DMS79 (cell line): ENCODE measurements around the gene ANKRD45.
"Not testable (repeated sequence)": the region's sequence is repeated elsewhere in the genome, so short reads cannot be mapped to it uniquely, and the experiment has no call there.

ENCODE experiments used
- DNase-seq: peaks from one replicate; lab custom pipeline; 2025; lab: John Stamatoyannopoulos, UW

Gene ANKRD45

DNA sequence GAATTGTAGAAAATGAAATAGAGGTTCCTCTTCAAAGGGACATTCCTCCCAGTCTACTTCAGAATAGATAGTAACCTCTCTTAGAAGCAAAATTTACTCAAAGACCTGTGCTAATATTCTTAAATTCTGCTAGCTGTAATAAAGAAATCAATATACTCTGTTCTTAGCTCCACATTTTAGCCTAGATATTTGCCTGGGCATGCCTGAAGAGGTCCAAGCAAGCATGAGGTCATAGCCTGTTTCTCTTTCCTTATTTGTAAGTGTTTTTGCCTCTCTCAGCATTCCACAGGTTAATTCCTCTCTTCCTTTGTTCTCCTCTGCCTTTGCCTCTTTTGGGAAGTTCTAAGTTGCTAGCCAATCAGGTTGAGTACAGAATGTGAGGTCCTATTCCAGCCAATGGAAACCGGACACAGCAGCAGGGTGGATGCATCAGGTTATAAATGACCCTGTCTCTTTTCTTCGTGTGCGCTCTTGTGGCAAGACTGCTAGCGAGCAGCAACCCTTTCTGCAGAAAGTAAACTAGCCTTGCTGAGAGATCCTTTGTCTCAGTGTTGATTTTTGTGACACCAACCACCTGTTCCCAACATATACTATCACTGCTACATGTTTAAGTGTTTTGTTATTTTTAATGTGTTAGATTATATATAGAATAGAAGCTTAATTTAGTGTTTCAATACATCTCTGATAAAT lies 27.1 kb downstream of the ANKRD45 start:
- not testable (repeated sequence) for DNase-seq

DNA sequence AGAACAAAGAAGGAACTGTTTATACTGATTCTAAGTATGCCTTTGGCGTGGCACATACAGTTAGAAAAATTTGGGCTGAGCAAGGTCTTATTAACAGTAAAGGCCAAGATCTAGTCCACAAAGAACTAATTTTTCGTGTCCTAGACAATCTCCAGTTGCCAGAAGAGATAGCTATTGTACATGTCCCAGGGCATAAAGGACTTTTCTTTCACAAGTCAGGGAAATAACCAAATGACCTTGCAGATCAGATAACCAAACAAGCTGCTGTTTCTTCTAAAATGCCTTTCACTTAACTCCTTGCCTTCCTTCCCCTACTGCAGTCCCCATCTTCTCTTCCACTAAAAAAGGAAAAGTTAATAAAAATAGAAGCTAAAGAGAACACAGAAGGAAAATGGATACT lies 30.5 kb downstream of the ANKRD45 start:
- no peak for DNase-seq

DNA sequence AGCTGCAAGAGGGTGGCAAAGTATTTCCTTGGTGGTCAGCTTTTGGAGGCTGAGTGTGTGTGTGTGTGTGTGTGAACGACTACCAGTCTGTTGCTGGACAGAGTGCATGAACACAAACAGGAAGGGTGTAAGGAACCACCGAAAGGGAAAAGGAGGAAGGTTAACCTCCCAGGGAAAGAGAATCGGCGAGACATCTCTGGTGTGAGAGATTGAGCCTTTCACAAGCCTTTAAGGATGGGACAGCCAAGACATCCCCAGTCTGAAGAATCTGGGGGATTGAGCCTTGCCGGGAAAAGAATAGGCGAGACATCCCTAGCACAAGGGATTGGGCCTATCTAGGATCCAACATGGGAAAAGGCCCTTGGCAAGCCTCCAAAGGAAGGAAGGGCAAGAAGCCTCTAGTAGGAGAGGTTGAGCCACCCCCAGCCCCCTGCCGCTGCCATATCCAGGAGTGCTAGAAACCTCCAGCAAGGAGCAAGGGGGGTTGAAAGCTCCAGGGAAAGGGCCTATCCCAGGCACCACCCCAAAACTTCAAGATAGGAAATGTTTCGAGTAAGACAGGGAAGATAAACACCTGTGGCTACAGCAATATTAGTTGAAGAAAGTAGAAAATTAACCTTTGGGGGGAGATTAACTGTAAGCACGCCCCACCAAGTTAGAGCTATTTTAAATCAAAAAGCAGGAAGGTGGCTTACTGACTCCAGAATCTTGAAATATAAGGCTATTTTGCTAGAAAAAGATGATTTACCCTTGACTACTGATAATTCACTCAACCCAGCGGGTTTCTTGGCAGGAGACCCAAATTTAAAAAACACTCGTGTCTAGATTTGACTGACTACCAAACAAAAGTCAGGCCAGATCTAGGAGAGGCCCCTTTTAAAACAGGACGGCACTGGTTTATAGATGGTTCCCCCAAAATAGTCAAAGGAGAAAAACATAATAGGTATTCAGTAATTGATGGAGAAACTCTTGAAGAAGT lies 31.3 kb downstream of the ANKRD45 start:
- DNase-seq: no peak

DNA sequence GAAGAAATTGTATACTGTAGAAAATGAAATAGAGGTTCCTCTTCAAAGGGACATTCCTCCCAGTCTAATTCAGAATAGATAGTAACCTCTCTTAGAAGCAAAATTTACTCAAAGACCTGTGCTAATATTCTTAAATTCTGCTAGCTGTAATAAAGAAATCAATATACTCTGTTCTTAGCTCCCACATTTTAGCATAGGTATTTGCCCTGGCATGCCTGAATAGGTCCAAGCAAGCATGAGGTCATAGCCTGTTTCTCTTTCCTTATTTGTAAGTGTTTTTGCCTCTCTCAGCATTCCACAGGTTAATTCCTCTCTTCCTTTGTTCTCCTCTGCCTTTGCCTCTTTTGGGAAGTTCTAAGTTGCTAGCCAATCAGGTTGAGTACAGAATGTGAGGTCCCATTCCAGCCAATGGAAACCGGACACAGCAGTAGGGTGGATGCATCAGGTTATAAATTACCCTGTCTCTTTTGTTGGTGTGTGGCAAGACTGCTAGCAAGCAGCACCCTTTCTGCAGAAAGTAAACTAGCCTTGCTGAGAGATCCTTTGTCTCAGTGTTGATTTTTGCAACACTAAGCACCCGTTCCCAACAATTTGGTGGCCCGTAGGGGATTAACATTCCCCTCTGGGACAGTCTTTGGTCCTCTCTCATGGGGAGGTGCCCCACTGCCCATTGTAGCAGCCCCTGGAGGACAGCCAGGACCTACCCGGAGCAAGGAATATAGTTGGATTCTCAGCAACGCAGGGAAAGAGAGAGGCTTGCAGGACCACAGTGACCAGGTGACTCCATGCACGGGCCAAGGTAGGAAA lies 32.2 kb downstream of the ANKRD45 start:
- not testable (repeated sequence) for DNase-seq

DNA sequence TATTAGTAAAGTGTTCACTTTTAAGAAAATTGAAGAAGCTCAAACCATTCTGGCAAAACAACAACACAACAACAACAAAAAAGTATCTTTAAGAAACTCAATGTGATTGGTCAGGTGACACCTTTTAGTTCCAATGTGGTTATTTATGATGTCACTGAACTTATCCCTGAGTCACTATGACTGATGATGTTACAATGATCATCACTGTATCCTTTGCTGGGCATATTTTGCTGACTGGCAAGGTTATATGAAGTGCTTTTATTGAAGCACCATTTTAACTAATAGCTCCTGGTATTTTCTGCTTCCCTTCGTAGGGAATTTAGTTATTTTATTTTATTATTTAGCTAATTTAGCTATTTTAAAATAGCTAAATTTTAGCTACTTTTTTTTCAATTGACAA lies 34.5 kb downstream of the ANKRD45 start, which contains the start of gene TEX50:
TSS of gene TEX50 (plus strand) at position 223 of the 400 bp plus-strand sequence. CDS start 184 bp downstream, outside the sequence.
- DNase-seq: no peak

DNA sequence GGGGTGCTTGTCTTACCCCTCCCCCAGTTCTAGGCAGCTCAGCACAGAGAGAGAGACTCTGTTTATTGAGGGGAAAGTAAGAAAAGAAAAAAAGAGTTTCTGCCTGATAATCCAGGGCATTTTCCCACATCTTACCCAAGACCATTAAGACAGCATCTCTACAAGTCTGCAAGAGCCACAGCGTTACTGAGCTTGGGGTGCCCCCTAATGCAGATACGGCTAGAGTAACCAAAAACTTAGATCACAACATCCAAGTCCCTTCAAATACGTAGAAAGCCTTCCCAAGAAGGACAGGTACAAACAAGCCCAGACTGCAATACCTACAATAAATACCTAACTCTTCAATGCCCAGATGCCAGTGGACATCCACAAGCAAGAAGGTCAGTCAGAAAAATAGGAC lies 40.8 kb downstream of the ANKRD45 start:
- DNase-seq: no peak

DNA sequence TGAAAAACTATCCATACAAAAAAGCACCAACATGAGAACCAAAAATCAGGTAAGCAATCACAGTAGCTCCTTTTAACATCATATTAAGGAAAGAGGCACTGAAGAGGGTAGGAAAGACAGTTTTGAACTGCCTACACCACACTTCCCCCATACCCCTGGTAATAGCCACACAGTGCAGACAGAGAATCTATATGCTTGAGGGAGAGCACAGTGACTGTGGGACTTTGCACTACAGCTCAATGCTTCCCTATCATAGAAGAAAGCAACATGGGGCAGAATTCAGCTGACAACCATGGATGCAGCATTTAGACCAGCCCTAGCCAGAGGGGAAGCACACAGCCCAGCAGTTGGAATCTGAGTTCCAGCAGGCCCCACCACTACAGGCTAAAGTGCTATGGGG lies 42.4 kb downstream of the ANKRD45 start:
- no peak for DNase-seq

DNA sequence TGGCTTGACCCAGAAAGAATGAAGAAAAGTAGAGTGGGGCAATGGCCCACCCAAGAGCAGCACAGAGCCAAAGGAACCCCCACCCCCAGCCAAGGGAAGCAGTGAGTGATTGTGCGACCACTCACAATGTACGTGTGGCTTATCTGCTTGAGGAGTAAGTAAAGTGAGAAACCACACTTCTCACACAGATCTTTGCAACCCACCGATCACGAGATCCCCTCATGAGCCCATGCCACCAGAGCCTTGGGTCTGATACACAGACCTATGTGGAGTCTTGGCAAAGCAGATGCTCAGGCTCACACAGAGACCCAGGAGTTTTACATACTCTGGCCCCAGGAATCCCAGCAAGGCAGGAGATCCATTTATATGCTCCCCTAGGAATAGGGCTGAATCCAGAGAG lies 52.8 kb downstream of the ANKRD45 start:
- no peak for DNase-seq

DNA sequence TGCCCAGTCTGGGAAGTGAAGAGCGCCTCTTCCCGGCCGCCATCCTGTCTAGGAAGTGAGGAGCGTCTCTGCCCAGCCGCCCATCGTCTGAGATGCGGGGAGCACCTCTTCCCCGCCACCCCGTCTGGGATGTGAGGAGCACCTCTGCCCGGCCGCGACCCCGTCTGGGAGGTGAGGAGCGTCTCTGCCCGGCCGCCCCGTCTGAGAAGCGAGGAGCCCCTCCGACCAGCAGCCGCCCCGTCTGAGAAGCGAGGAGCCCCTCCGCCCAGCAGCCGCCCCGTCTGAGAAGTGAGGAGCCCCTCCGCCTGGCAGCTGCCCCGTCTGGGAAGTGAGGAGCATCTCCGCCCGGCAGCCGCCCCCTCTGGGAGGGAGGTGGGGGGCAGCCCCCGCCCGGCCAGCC lies 56.6 kb downstream of the ANKRD45 start:
- DNase-seq: not testable (repeated sequence)

DNA sequence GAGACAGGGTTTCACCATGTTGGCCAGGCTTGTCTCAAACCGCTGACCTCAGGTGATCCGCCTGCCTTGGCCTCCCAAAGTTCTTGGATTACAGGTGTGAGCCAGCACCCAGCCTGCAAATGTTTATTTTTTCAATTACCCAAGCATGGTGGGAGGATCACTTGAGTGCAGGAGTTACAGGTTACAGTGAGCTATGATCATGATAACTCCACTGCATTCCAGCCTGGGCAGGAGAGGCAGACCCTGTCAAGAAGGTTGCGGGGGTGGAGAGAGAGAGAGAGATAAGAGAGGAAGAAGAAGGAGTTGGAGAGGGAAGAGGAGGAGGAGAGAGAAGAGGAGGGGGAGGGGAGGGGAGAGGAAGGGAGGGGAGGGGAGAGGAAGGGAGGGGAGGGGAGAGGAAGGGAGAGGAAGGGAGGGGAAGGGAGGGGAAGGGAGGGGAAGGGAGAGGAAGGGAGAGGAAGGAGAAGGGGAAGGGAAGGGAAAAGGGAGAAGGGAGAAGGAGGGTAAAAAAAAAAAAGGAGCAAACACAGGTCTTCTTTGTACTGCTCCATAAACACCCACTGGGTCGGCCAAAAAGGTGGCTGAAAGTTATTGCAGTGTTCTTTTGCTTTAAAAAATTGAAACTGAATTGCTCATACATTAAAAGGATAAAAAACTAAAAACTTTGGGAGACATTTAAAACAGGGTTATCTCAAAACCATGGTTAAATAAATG lies 61.0 kb downstream of the ANKRD45 start:
- no peak for DNase-seq

DNA sequence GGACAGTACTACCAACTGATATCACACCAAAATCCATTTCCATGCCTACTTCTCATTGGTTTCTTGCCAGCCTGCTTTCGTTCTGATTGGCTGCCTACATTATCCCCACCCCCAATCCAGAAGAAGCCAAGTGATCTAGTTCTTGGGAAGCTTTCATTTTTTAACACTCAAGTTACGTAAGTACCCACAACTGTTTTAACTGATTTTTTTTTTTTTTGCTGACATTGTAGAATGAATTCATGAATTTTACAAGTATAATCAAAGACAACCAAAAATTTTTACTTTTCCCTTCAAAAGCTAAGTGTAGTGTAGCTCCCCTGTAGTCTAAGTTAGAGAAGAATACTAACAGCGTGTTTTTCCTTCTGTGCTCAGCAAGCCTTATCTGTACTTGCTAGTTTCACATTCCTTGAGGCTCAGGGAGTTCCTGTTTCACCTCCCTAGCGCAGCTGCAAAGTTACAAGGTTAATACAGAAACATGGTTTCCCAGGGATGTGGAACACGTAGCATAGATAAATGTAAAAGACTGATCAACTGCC lies 66.5 kb downstream of the ANKRD45 start, which contains the start of gene SLC9C2:
TSS of gene SLC9C2 (minus strand) at position 17 of the 536 bp plus-strand sequence. CDS start 1,296 bp downstream, outside the sequence.
- no peak for DNase-seq

DNA sequence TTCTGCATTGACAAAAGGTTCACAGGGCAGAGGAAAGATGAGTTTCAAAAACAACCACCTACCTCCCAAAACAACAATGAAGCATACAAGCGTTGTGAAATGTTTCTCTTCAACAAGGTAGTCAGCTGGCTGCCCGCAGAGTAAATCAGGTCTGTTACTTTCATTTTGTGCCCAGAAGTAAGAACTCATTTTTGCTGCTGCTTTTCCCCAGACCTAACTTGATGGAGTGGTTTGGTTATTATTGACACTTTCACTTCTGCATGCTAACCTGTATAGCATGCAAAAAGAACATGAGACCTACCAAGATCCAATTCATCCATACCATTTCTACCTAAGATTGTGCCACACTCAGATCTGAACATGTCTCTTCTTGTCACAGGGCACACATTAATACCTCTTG lies 68.1 kb downstream of the ANKRD45 start:
- no peak for DNase-seq

DNA sequence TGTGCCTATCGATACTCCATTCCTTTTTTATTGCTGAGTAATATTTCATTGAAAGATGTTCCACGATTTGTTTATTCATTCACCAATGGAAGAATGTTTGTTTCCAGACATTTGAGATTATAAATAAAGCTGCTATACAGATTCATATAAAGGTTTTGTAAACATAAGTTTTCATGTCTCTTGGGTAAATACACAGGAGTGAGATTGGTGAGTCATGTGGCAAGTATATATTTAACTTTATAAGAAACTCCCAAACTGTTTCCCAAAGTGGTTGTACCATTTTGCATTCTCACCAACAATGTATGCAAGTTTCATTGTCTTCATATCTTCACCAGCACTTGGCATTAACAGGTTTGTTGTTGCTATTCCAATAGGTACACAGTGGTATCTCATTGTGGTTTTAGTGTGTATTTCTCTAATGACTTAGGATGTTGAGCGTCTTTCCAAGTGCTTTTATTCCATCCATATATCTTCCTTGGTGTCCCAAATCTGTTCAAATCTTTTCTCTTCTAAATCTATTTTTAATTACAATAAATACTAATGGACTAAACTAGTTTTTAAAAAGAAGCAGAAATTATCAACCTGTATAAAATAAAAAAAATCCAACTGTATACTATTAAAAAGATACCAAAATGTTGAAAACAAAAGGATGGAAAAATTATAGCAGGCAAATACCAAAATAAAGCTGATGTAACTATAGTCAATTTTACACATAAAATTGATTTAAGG lies 73.4 kb downstream of the ANKRD45 start:
- DNase-seq: no peak

DNA sequence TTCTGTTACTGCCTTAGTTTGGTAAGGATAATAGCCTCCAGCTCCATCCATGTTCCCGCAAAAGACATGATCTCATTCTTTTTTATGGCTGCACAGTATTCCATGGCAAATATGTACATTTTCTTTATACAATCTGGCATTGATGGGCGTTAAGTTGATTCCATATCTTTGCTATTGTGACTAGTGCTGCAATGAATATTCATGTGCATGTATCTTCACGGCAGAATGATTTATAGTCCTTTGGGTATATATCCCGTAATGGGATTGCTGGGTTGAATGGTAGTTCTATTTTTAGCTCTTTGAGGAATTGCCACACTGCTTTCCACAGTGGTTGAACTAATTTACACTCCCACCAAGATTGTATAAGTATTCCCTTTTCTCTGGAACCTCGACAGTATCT lies 78.5 kb downstream of the ANKRD45 start:
- not testable (repeated sequence) for DNase-seq

DNA sequence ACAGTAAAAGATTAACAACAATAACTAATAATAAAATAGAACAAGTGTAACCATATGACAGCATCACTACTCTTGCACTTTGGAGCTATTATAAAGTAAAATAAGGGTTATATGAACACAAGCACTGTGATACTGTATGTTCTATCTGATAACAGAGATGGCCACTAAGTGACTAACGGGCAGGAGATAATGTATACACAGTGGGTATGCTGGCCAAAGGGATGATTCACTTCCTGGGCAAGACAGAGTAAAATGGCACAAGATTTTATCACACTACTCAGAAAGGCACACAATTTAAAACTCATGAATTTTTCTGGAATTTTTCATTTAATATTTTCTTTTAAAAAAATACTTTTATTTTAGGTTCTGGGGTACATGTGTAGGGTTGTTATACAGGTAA lies 79.1 kb downstream of the ANKRD45 start:
- DNase-seq: no peak

DNA sequence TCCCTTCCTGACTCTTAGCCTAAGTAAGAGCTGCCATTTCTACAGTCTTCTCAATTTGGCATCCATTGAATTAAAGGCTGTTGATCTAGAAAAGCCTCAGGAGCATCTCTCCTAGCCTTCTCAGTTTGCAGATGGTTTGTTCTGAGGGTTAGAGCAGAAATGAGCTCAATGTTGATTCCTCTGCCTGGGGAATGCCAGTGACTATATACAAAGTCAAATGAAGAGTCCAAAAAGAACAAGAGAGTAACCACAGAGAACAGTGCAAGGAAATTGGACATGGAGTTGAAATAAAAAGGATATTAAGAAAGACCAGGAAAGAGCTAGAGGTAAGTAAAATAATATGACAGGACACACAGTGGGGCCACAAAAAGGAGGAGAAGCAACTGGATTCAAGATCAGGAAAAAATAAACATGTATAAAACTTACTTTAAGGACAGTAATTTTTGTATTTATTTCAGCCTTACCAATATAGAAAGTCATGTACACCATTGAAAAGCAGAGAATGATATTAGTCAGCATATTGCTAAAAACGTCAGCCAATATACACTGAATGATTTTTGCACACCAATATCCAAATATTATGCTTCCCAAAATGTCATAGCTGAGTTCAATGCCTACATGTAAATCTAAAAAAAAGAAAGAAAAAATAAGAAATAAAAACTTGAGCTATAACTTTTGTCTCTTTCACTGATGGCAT lies 88.1 kb downstream of the ANKRD45 start:
- no peak for DNase-seq

DNA sequence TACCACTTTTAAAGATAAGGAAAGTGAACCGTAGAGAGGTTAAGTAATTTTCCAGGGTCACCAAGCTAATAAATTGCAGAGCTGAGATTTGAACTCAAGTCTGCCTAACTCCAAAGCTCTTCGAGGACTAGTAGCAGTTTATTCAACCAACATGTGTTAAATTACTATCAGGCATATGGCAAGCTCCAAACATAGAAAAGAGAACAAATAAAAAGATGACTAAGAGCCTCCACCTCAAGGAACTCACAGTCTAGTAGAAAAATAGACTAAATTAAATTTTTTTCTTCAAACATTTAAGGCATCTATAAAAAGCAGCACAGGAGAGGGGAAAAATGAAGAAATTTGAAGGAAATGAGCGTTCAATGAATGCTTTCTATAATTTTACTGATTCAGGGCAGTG lies 89.0 kb downstream of the ANKRD45 start:
- DNase-seq: no peak

DNA sequence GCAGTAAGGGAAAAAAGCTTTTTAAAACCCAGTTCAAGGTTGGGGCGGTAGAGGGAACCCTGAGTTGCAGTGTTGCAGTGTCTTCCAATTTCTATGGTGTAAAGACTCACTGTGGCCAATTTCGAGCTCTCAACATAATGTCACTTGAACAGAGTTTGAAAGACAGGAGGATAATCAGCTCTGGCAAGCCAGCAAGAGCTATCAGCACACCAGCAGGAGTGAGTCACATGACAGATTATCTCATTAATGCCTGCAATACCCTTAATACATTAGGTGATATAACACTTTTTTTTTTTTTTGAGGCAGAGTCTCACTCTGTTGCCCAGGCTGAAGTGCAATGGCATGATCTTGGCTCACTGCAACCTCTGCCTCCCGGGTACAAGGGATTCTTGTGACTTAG lies 89.6 kb downstream of the ANKRD45 start:
- no peak for DNase-seq

DNA sequence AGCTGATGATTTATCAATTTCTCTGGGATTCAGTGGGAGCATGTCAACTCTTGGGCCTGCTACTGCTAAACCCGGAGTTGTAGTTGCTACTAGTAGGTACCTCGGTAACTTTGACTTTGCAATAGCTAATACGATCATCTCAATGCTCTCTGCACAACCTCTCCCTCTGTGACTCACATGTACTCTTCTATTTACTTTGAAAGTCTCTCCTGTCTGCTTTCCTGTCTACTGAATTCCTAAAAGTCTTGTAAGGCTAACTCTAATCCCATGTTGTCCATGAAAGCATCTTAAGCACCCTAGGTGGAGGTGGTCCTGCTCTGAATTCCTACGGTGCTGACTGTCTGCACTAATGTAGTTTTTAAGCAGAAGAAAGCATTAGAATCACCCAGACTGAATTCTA lies 96.1 kb downstream of the ANKRD45 start:
- DNase-seq: no peak
